Loucy (cell line): ENCODE results near the gene MAML2.

ENCODE experiments used
- H2AFZ ChIP-seq: fragments of 200-600 bp; sonication (generic); 2 replicates; pipeline ENCODE4 v1.6.0; 2016; ENCODE audit warnings: antibody characterized with exemption, mild to moderate bottlenecking, low read length, moderate library complexity
- H3F3A ChIP-seq: fragments of 200-600 bp; 2 replicates; pipeline ENCODE4 v1.6.0; 2016; ENCODE audit warnings: antibody characterized with exemption, low read depth, mild to moderate bottlenecking
- H3K27me3 ChIP-seq: fragments of 200-600 bp; sonication (generic); 2 replicates; pipeline ENCODE4 v1.6.1; 2014; ENCODE audit warnings: low read length, mild to moderate bottlenecking; ENCODE audit not compliant: insufficient read depth, poor library complexity, severe bottlenecking
- H3K36me3 ChIP-seq: fragments of 200-600 bp; sonication (generic); 2 replicates; pipeline ENCODE4 v1.6.1; 2016; ENCODE audit warnings: low read length; ENCODE audit not compliant: insufficient read depth
- H3K4me1 ChIP-seq: fragments of 200-600 bp; sonication (generic); 2 replicates; pipeline ENCODE4 v1.5.1; 2014; ENCODE audit warnings: low read length, mild to moderate bottlenecking; ENCODE audit not compliant: insufficient read depth, poor library complexity, severe bottlenecking
- H3K4me2 ChIP-seq: fragments of 200-600 bp; sonication (generic); 2 replicates; pipeline ENCODE4 v1.6.0; 2014; ENCODE audit warnings: antibody characterized with exemption, low read length, low read depth, mild to moderate bottlenecking; ENCODE audit not compliant: poor library complexity, severe bottlenecking
- H3K4me3 ChIP-seq: fragments of 200-600 bp; sonication (generic); 2 replicates; pipeline ENCODE4 v1.5.1; 2014; ENCODE audit warnings: low read length, mild to moderate bottlenecking, mixed read lengths; ENCODE audit not compliant: poor library complexity, severe bottlenecking
- H3K79me2 ChIP-seq: fragments of 200-600 bp; sonication (generic); 2 replicates; pipeline ENCODE4 v1.6.1; 2014; ENCODE audit warnings: low read length; ENCODE audit not compliant: insufficient read depth
- H3K9ac ChIP-seq: fragments of 200-600 bp; sonication (generic); 2 replicates; pipeline ENCODE4 v1.6.0; 2014; ENCODE audit warnings: mild to moderate bottlenecking, low read depth, low read length, moderate library complexity; ENCODE audit not compliant: poor library complexity, severe bottlenecking
- H3K9me2 ChIP-seq: fragments of 200-600 bp; sonication (generic); replicated peaks from 2 replicates; pipeline ENCODE4 v1.6.1; 2016; ENCODE audit warnings: low read depth, low read length, mixed read lengths
- H3K9me3 ChIP-seq: fragments of 200-600 bp; sonication (generic); 2 replicates; pipeline ENCODE4 v1.6.1; 2014; ENCODE audit warnings: mild to moderate bottlenecking, antibody characterized with exemption, low read length, low read depth; ENCODE audit not compliant: insufficient read depth
- H4K20me1 ChIP-seq: fragments of 200-600 bp; sonication (generic); 2 replicates; pipeline ENCODE4 v1.6.0; 2014; ENCODE audit warnings: antibody characterized with exemption, low read length, mild to moderate bottlenecking; ENCODE audit not compliant: insufficient read depth, poor library complexity, severe bottlenecking
- CTCF ChIP-seq: fragments of 200-600 bp; sonication (generic); conservative IDR thresholded peaks from 2 replicates; pipeline ENCODE4 v1.5.1; 2014; ENCODE audit warnings: mild to moderate bottlenecking, antibody characterized with exemption, low read length
- EZH2phosphoT487 ChIP-seq: fragments of 200-600 bp; IDR thresholded peaks from 2 replicates; pipeline ENCODE4 v1.6.1; 2018; ENCODE audit warnings: antibody characterized with exemption, mild to moderate bottlenecking, moderate library complexity, borderline replicate concordance

The MAML2 gene

DNA sequence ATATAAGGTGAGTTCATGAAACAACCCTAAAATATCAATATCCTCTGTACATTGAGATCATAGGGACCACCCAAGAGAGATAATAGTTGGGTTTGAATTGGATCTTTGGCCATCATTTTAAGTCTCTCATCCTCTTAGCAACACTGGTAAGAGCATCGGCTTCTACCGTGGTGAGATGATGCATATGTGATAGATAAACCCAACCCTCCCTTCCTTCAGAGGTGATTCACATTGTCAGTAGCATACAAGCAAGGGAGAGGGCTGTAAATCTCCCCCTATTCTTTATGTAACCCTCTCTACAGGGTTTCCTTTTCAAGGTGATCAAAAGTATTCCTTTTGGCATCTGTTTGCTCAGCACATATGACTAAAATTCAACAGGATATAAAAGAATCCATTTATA lies 316.7 kb downstream of the MAML2 start:
- Histone ChIP-seq H3K4me1 (peaks cover 14% of the 10 kb centered on the region), H3K79me2 (no peaks in the 10 kb centered on the region), H3K27me3 (no peaks in the 10 kb centered on the region), H3F3A (no peaks in the 10 kb centered on the region), H3K9me3 (no peaks in the 10 kb centered on the region), H2AFZ (no peak overlapping the region), H3K9me2 (no peaks in the 10 kb centered on the region), H3K36me3 (no peaks in the 10 kb centered on the region), H4K20me1 (no peaks in the 10 kb centered on the region), H3K9ac (no peak overlapping the region), H3K4me3 (no peak overlapping the region), H3K4me2 (no peak overlapping the region)
- TF ChIP-seq CTCF, result no peak
- TF ChIP-seq EZH2phosphoT487, result no peak

- Histone ChIP-seq H3K4me3 (no peak overlapping the region), H3K9me3 (no peaks in the 10 kb centered on the region), H2AFZ (no peak overlapping the region), H3K27me3 (no peaks in the 10 kb centered on the region), H3F3A (no peaks in the 10 kb centered on the region), H3K4me1 (peaks cover 17% of the 10 kb centered on the region), H4K20me1 (no peaks in the 10 kb centered on the region), H3K4me2 (no peak overlapping the region), H3K36me3 (no peaks in the 10 kb centered on the region), H3K79me2 (no peaks in the 10 kb centered on the region), H3K9ac (no peak overlapping the region), H3K9me2 (no peaks in the 10 kb centered on the region)
- no peak for TF ChIP-seq EZH2phosphoT487
- no peak for TF ChIP-seq CTCF
Observed at GRCh38 chr11:96024666-96025065, 318.3 kb downstream of the MAML2 start.

GRCh38 chr11:96023275-96023674 lies 319.7 kb downstream of the MAML2 start:
- Histone ChIP-seq H3F3A (no peaks in the 10 kb centered on the region), H4K20me1 (no peaks in the 10 kb centered on the region)

More at GRCh38 chr11:96023275-96023674, 319.7 kb downstream of the MAML2 start:
- no peak overlapping the region for H2AFZ ChIP-seq
- no peaks in the 10 kb centered on the region for H3K27me3 ChIP-seq
- TF ChIP-seq CTCF (no peak), EZH2phosphoT487 (no peak)
- no peaks in the 10 kb centered on the region for H3K9me2 ChIP-seq
- H3K4me1 ChIP-seq, result peaks cover 4% of the 10 kb centered on the region
- no peak overlapping the region for H3K4me3 ChIP-seq
- H3K4me2 ChIP-seq, result no peak overlapping the region
- no peaks in the 10 kb centered on the region for H3K9me3 ChIP-seq
- no peak overlapping the region for H3K9ac ChIP-seq
- H3K79me2 ChIP-seq, result no peaks in the 10 kb centered on the region
- no peaks in the 10 kb centered on the region for H3K36me3 ChIP-seq
